ENCODE measurements around the gene LSM7. TPM values are rescaled to one million over a fixed set of nuclear protein-coding genes. Genes with fewer than 3 reads are reported as not detected.

The LSM7 gene
- total RNA-seq, 1 donor from 2014 or later, result 171 TPM

GRCh38 chr19:2330632-2331284, 2.4 kb upstream of the LSM7 start:
- Mint-ChIP-seq H3K4me3 (ENCODE audit: low read depth) (peak overlapping the region; percentile 56), H3K27me3 (ENCODE audit: low read depth) (no peaks in the 10 kb centered on the region), H3K9me3 (peaks cover 3% of the 10 kb centered on the region), H3K36me3 (ENCODE audit: low read depth) (peaks cover 27% of the 10 kb centered on the region), H3K27ac (peak overlapping the region; percentile 62), H3K4me1 (ENCODE audit: low read depth) (peaks cover 42% of the 10 kb centered on the region)
- DNase-seq (ENCODE audit: low spot score), result no peak
- intact Hi-C loops (cut with micrococcal nuclease), result no loop called here

- Mint-ChIP-seq H3K4me1 (ENCODE audit: low read depth) (peaks cover 46% of the 10 kb centered on the region), H3K4me3 (ENCODE audit: low read depth) (peak overlapping the region; percentile 56), H3K9me3 (no peaks in the 10 kb centered on the region), H3K27ac (peak overlapping the region; percentile 62), H3K27me3 (ENCODE audit: low read depth) (no peaks in the 10 kb centered on the region), H3K36me3 (ENCODE audit: low read depth) (peaks cover 30% of the 10 kb centered on the region)
- no peak for DNase-seq (ENCODE audit: low spot score)
- intact Hi-C loops (cut with micrococcal nuclease), result no loop called here
These were observed 1.9 kb upstream of the LSM7 start for GRCh38 chr19:2330255-2330631.

GRCh38 chr19:2329501-2329916, 1.1 kb upstream of the LSM7 start:
- Mint-ChIP-seq H3K4me1 (ENCODE audit: low read depth) (peaks cover 46% of the 10 kb centered on the region), H3K27ac (peak overlapping the region; percentile 72), H3K4me3 (ENCODE audit: low read depth) (peak overlapping the region; percentile 100), H3K27me3 (ENCODE audit: low read depth) (no peaks in the 10 kb centered on the region), H3K36me3 (ENCODE audit: low read depth) (peaks cover 34% of the 10 kb centered on the region), H3K9me3 (no peaks in the 10 kb centered on the region)
- intact Hi-C loops (cut with micrococcal nuclease), result loop anchor here (5.0 kb wide), 2 partner anchors 57 to 92 kb away; partner anchors contain the start of genes PLEKHJ1 and SF3A2
- DNase-seq (ENCODE audit: low spot score), result no peak

- intact Hi-C loops (cut with micrococcal nuclease), result loop anchor here (5.0 kb wide), 2 partner anchors 57 to 92 kb away; partner anchors contain the start of genes PLEKHJ1 and SF3A2
- Mint-ChIP-seq H3K4me1 (ENCODE audit: low read depth) (peaks cover 46% of the 10 kb centered on the region), H3K4me3 (ENCODE audit: low read depth) (peak overlapping the region; percentile 100), H3K36me3 (ENCODE audit: low read depth) (peaks cover 38% of the 10 kb centered on the region), H3K27ac (peak overlapping the region; percentile 72), H3K27me3 (ENCODE audit: low read depth) (no peaks in the 10 kb centered on the region), H3K9me3 (no peaks in the 10 kb centered on the region)
- no peak for DNase-seq (ENCODE audit: low spot score)
These were observed 728 bp upstream of the LSM7 start for GRCh38 chr19:2329149-2329478.

GRCh38 chr19:2327773-2328400, 499 bp downstream of the LSM7 start:
- Mint-ChIP-seq H3K4me1 (ENCODE audit: low read depth) (peaks cover 44% of the 10 kb centered on the region), H3K36me3 (ENCODE audit: low read depth) (peaks cover 40% of the 10 kb centered on the region), H3K27me3 (ENCODE audit: low read depth) (no peaks in the 10 kb centered on the region), H3K9me3 (no peaks in the 10 kb centered on the region), H3K27ac (peak overlapping the region; percentile 100), H3K4me3 (ENCODE audit: low read depth) (peak overlapping the region; percentile 100)
- intact Hi-C loops (cut with micrococcal nuclease), result loop anchor here (5.0 kb wide), 2 partner anchors 56 to 91 kb away; partner anchors contain the start of genes PLEKHJ1 and SF3A2
- DNase-seq (ENCODE audit: low spot score), result peak; percentile 76

- intact Hi-C loops (cut with micrococcal nuclease), result loop anchor here (5.0 kb wide), 2 partner anchors 55 to 90 kb away; partner anchors contain the start of genes PLEKHJ1 and SF3A2
- H3K9me3 Mint-ChIP-seq, result no peaks in the 10 kb centered on the region
- peak overlapping the region; percentile 100 for H3K4me3 Mint-ChIP-seq (ENCODE audit: low read depth)
- H3K36me3 Mint-ChIP-seq (ENCODE audit: low read depth), result peaks cover 42% of the 10 kb centered on the region
- peaks cover 39% of the 10 kb centered on the region for H3K4me1 Mint-ChIP-seq (ENCODE audit: low read depth)
- no peaks in the 10 kb centered on the region for H3K27me3 Mint-ChIP-seq (ENCODE audit: low read depth)
- no peak for DNase-seq (ENCODE audit: low spot score)
- H3K27ac Mint-ChIP-seq, result peak overlapping the region; percentile 97
These were observed 1.6 kb downstream of the LSM7 start for GRCh38 chr19:2326699-2327360.

- H3K4me3 Mint-ChIP-seq (ENCODE audit: low read depth), result peak overlapping the region; percentile 43
- intact Hi-C loops (cut with micrococcal nuclease), result loop anchor here (5.0 kb wide), 2 partner anchors 53 to 88 kb away; partner anchors contain the start of genes PLEKHJ1 and SF3A2
- H3K27ac Mint-ChIP-seq, result peak overlapping the region; percentile 59
- no peaks in the 10 kb centered on the region for H3K9me3 Mint-ChIP-seq
- peaks cover 35% of the 10 kb centered on the region for H3K4me1 Mint-ChIP-seq (ENCODE audit: low read depth)
- no peak for DNase-seq (ENCODE audit: low spot score)
- peaks cover 42% of the 10 kb centered on the region for H3K36me3 Mint-ChIP-seq (ENCODE audit: low read depth)
- no peaks in the 10 kb centered on the region for H3K27me3 Mint-ChIP-seq (ENCODE audit: low read depth)
These were observed 2.9 kb downstream of the LSM7 start for GRCh38 chr19:2325281-2326046.

- Mint-ChIP-seq H3K4me3 (ENCODE audit: low read depth) (no peak overlapping the region), H3K9me3 (no peaks in the 10 kb centered on the region), H3K27me3 (ENCODE audit: low read depth) (no peaks in the 10 kb centered on the region), H3K27ac (no peak overlapping the region), H3K4me1 (ENCODE audit: low read depth) (peaks cover 26% of the 10 kb centered on the region), H3K36me3 (ENCODE audit: low read depth) (peaks cover 40% of the 10 kb centered on the region)
- DNase-seq (ENCODE audit: low spot score), result no peak
- intact Hi-C loops (cut with micrococcal nuclease), result no loop called here
These were observed 4.0 kb downstream of the LSM7 start for GRCh38 chr19:2324220-2324948.

GRCh38 chr19:2323707-2324106, 4.7 kb downstream of the LSM7 start:
- no peak overlapping the region for H3K4me3 Mint-ChIP-seq (ENCODE audit: low read depth)
- H3K27ac Mint-ChIP-seq, result no peak overlapping the region
- no peak for DNase-seq (ENCODE audit: low spot score)
- no peaks in the 10 kb centered on the region for H3K9me3 Mint-ChIP-seq
- peaks cover 23% of the 10 kb centered on the region for H3K4me1 Mint-ChIP-seq (ENCODE audit: low read depth)
- H3K36me3 Mint-ChIP-seq (ENCODE audit: low read depth), result peaks cover 36% of the 10 kb centered on the region
- no peaks in the 10 kb centered on the region for H3K27me3 Mint-ChIP-seq (ENCODE audit: low read depth)
- intact Hi-C loops (cut with micrococcal nuclease), result no loop called here

GRCh38 chr19:2321565-2322283, 6.7 kb downstream of the LSM7 start:
- intact Hi-C loops (cut with micrococcal nuclease), result no loop called here
- no peaks in the 10 kb centered on the region for H3K27me3 Mint-ChIP-seq (ENCODE audit: low read depth)
- H3K4me1 Mint-ChIP-seq (ENCODE audit: low read depth), result peaks cover 13% of the 10 kb centered on the region
- H3K9me3 Mint-ChIP-seq, result no peaks in the 10 kb centered on the region
- no peak overlapping the region for H3K4me3 Mint-ChIP-seq (ENCODE audit: low read depth)
- DNase-seq (ENCODE audit: low spot score), result no peak
- H3K36me3 Mint-ChIP-seq (ENCODE audit: low read depth), result peaks cover 25% of the 10 kb centered on the region
- no peak overlapping the region for H3K27ac Mint-ChIP-seq

GRCh38 chr19:2320939-2321338, 7.4 kb downstream of the LSM7 start:
- Mint-ChIP-seq H3K4me1 (ENCODE audit: low read depth) (peaks cover 7% of the 10 kb centered on the region), H3K27me3 (ENCODE audit: low read depth) (no peaks in the 10 kb centered on the region), H3K4me3 (ENCODE audit: low read depth) (no peak overlapping the region), H3K9me3 (no peaks in the 10 kb centered on the region), H3K36me3 (ENCODE audit: low read depth) (peaks cover 19% of the 10 kb centered on the region), H3K27ac (no peak overlapping the region)
- intact Hi-C loops (cut with micrococcal nuclease), result no loop called here
- DNase-seq (ENCODE audit: low spot score), result no peak
